Trophoblast cell (in vitro differentiated cells and primary cell): ENCODE measurements around the gene PGAP2.

Experiments used
- DNase-seq, 2 donors: peaks; one replicate each; pipeline ENCODE4 v3.0.0-alpha.2; 2016
- H2AFZ ChIP-seq: 2 replicates; pipeline ENCODE4 v1.6.1; 2013; ENCODE audit warnings: low read length, moderate library complexity, mild to moderate bottlenecking; ENCODE audit not compliant: insufficient read depth, poor library complexity
- H2AK5ac ChIP-seq: 2 replicates; pipeline ENCODE4 v1.6.1; 2013; ENCODE audit warnings: mild to moderate bottlenecking, low read length
- H2BK120ac ChIP-seq: 2 replicates; pipeline ENCODE4 v1.6.1; 2013; ENCODE audit warnings: low read length, mild to moderate bottlenecking, moderate library complexity; ENCODE audit not compliant: insufficient read depth, poor library complexity
- H2BK12ac ChIP-seq: 2 replicates; pipeline ENCODE4 v1.6.1; 2013; ENCODE audit warnings: mild to moderate bottlenecking, low read length, moderate library complexity
- H2BK5ac ChIP-seq: 2 replicates; pipeline ENCODE4 v1.6.1; 2013; ENCODE audit warnings: low read length, low read depth, moderate library complexity, mild to moderate bottlenecking; ENCODE audit not compliant: poor library complexity
- H3K14ac ChIP-seq: 2 replicates; pipeline ENCODE4 v1.6.1; 2013; ENCODE audit warnings: mild to moderate bottlenecking, low read length
- H3K18ac ChIP-seq: 2 replicates; pipeline ENCODE4 v1.6.1; 2013; ENCODE audit warnings: mild to moderate bottlenecking, low read length
- H3K23ac ChIP-seq: 2 replicates; pipeline ENCODE4 v1.6.1; 2013; ENCODE audit warnings: low read length
- H3K27ac ChIP-seq: 2 replicates; pipeline ENCODE4 v1.5.1; 2013; ENCODE audit warnings: low read depth, mild to moderate bottlenecking, inconsistent platforms, low read length, moderate library complexity
- H3K27me3 ChIP-seq: 2 replicates; pipeline ENCODE4 v1.6.1; 2013; ENCODE audit warnings: inconsistent platforms, mild to moderate bottlenecking, low read length, moderate library complexity; ENCODE audit not compliant: insufficient read depth
- H3K36me3 ChIP-seq, 2 experiments: 1 replicate in 1 of 2; 2 replicates in 1 of 2; pipeline ENCODE4 v1.6.1; 2013; ENCODE audit warnings: low read length in 2 of 2, mild to moderate bottlenecking in 2 of 2, moderate library complexity in 1 of 2; ENCODE audit not compliant: insufficient read depth in 2 of 2, control insufficient read depth in 1 of 2
- H3K4ac ChIP-seq: 2 replicates; pipeline ENCODE4 v1.6.1; 2013; ENCODE audit warnings: low read depth, mild to moderate bottlenecking, low read length, moderate library complexity
- H3K4me1 ChIP-seq, 2 experiments: 1 replicate in 1 of 2; 2 replicates in 1 of 2; pipeline ENCODE4 v1.6.1; 2013; ENCODE audit warnings: low read length in 2 of 2, mild to moderate bottlenecking in 2 of 2, moderate library complexity in 1 of 2; ENCODE audit not compliant: insufficient read depth in 2 of 2, control insufficient read depth in 1 of 2
- H3K4me2 ChIP-seq: 2 replicates; pipeline ENCODE4 v1.6.1; 2013; ENCODE audit warnings: inconsistent platforms, mild to moderate bottlenecking, low read length, moderate library complexity
- H3K4me3 ChIP-seq: 2 replicates; pipeline ENCODE4 v1.5.1; 2013; ENCODE audit warnings: mild to moderate bottlenecking, low read depth, low read length, inconsistent platforms
- H3K79me1 ChIP-seq: one replicate; pipeline ENCODE4 v1.6.1; 2013; ENCODE audit warnings: low read length
- H3K79me2 ChIP-seq: 2 replicates; pipeline ENCODE4 v1.6.1; 2013; ENCODE audit warnings: low read length, mild to moderate bottlenecking; ENCODE audit not compliant: control insufficient read depth, insufficient read depth, poor library complexity
- H3K9ac ChIP-seq: 2 replicates; pipeline ENCODE4 v1.6.1; 2013; ENCODE audit warnings: mild to moderate bottlenecking, low read length
- H3K9me3 ChIP-seq: 2 replicates; pipeline ENCODE4 v1.6.1; 2013; ENCODE audit warnings: low read depth, mild to moderate bottlenecking, control low read depth, inconsistent platforms, low read length; ENCODE audit not compliant: insufficient read depth
- H4K12ac ChIP-seq: 2 replicates; pipeline ENCODE4 v1.6.1; 2013; ENCODE audit warnings: low read depth, mild to moderate bottlenecking, low read length, moderate library complexity
- H4K8ac ChIP-seq: 2 replicates; pipeline ENCODE4 v1.6.1; 2013; ENCODE audit warnings: low read depth, mild to moderate bottlenecking, low read length, moderate library complexity
- H4K91ac ChIP-seq: one replicate; pipeline ENCODE4 v1.6.1; 2013; ENCODE audit warnings: low read depth, mild to moderate bottlenecking, low read length, moderate library complexity
- WGBS: extraction: QIAGEN DNeasy Blood & Tissue Kit; methylation state at CpG from one replicate; pipeline ENCODE4 v1.1.7; 2013; ENCODE audit warnings: missing lambda C conversion rate; ENCODE audit not compliant: insufficient read length, insufficient coverage; ENCODE audit errors: extremely low coverage; 5-methylcytosine and 5-hydroxymethylcytosine counted together

The PGAP2 gene

GRCh38 chr11:3840870-3841425, 32.6 kb downstream of the PGAP2 start, which contains the start of gene RHOG:
TSS of gene RHOG (minus strand) at chr11:3840959. CDS start at chr11:3828138, 12,821 bp downstream.
- Histone ChIP-seq H3K79me1 (peaks cover 9% of the 10 kb centered on the region), H4K91ac (peak within 1 kb of the TSS; percentile 77), H3K23ac (no peak within 1 kb of the TSS), H3K4me3 (peak within 1 kb of the TSS; percentile 82), H3K79me2 (peaks cover 10% of the 10 kb centered on the region), H3K9ac (peak within 1 kb of the TSS; percentile 88), H2BK12ac (no peak within 1 kb of the TSS), H3K14ac (peak within 1 kb of the TSS; percentile 59), H3K4ac (peak within 1 kb of the TSS; percentile 61), H3K9me3 (no peaks in the 10 kb centered on the region), H3K27ac (peak within 1 kb of the TSS; percentile 73), H4K12ac (peak within 1 kb of the TSS; percentile 89), H2AFZ (peak within 1 kb of the TSS; percentile 74), H2BK5ac (peak within 1 kb of the TSS; percentile 83), H2AK5ac (peak within 1 kb of the TSS; percentile 15), H3K36me3 (no peaks in the 10 kb centered on the region), H3K4me2 (peak within 1 kb of the TSS; percentile 91), H2BK120ac (peak within 1 kb of the TSS; percentile 74), H3K27me3 (no peaks in the 10 kb centered on the region), H3K18ac (peak within 1 kb of the TSS; percentile 88), H3K4me1 (peaks cover 11 to 19% of the 10 kb centered on the region in 2 experiments), H4K8ac (peak within 1 kb of the TSS; percentile 86)
- peak; percentile 69 to 74 for DNase-seq
- WGBS = no CpG with 5 or more reads among the region's 42 CpGs

DNA sequence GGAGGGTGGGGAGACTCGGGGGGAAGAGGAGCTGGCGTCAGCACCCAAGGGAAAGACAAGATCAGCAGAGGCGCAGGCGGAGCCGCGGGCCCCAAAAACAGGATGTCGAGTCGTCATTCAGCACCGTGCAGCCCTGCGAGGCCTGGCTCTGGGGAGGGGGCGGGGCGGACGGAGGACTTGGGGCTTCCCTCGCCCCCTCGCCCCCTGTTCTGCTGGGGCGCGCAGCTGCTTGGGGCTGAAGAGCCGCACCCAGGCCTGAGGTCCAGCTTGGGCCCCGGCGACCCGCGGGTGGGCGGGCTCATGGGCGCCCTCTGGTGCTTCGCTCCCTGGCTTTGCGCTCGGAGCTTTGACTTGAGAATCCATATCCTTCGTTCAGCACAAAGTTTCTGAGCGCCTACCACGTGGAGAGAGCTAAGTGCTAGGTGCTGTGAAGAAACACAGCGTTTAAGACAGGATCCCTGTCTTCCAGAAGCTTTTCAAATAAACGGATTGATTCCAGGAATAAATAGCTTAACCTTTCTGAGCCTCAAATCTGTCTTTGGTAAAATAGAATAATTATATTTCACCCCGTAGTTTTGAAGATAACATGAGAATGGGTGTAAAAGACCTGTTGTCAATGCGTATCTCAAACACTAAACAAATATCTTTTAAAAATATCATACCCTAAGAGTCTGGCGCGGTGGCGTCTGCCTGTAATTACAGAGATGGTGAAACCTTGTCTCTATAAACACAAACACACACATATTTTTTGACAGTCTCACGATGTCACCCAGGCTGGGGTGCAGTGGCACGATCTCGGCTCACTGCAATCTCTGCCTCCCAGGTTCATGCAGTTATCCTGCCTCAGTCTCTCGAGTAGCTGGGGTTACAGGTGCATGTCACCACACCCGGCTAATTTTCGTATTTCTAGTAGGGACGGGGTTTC, 33.3 kb downstream of the PGAP2 start:
- Histone ChIP-seq H2AFZ (peak overlapping the region; percentile 74), H3K36me3 (no peaks in the 10 kb centered on the region), H2AK5ac (no peak overlapping the region), H3K14ac (peak overlapping the region; percentile 59), H3K79me1 (peaks cover 9% of the 10 kb centered on the region), H2BK120ac (peak overlapping the region; percentile 74), H3K27me3 (no peaks in the 10 kb centered on the region), H3K9me3 (no peaks in the 10 kb centered on the region), H2BK5ac (peak overlapping the region; percentile 83), H3K4me1 (peaks cover 11 to 19% of the 10 kb centered on the region in 2 experiments), H4K8ac (peak overlapping the region; percentile 86), H3K27ac (peak overlapping the region; percentile 73), H3K4ac (peak overlapping the region; percentile 61), H3K18ac (peak overlapping the region; percentile 88), H4K91ac (peak overlapping the region; percentile 77), H3K4me2 (peak overlapping the region; percentile 91), H3K79me2 (peaks cover 10% of the 10 kb centered on the region), H3K4me3 (peak overlapping the region; percentile 79), H3K23ac (no peak overlapping the region), H4K12ac (peak overlapping the region; percentile 89), H3K9ac (peak overlapping the region; percentile 71), H2BK12ac (no peak overlapping the region)
- DNase-seq = peak; percentile 87 to 94
- WGBS = no CpG with 5 or more reads among the region's 44 CpGs

GRCh38 chr11:3843326-3843725, 35.0 kb downstream of the PGAP2 start:
- no peaks in the 10 kb centered on the region for H3K27me3 ChIP-seq
- peaks cover 4 to 9% of the 10 kb centered on the region in 2 experiments for H3K4me1 ChIP-seq
- no peaks in the 10 kb centered on the region for H3K9me3 ChIP-seq
- no peak overlapping the region for H4K8ac ChIP-seq
- no peak overlapping the region for H4K12ac ChIP-seq
- peaks cover 9% of the 10 kb centered on the region for H3K79me1 ChIP-seq
- H4K91ac ChIP-seq = no peak overlapping the region
- H3K79me2 ChIP-seq = peaks cover 8% of the 10 kb centered on the region
- H3K14ac ChIP-seq = no peak overlapping the region
- no peak overlapping the region for H2BK5ac ChIP-seq
- no peak overlapping the region for H3K4me3 ChIP-seq
- H2AK5ac ChIP-seq = no peak overlapping the region
- no CpG with 5 or more reads among the region's 3 CpGs for WGBS
- no peak overlapping the region for H3K18ac ChIP-seq
- no peaks in the 10 kb centered on the region for H3K36me3 ChIP-seq
- no peak overlapping the region for H3K9ac ChIP-seq
- no peak overlapping the region for H3K4ac ChIP-seq
- H2BK120ac ChIP-seq = no peak overlapping the region
- no peak overlapping the region for H3K23ac ChIP-seq
- H3K27ac ChIP-seq = no peak overlapping the region
- no peak overlapping the region for H2BK12ac ChIP-seq
- H2AFZ ChIP-seq = no peak overlapping the region
- no peak overlapping the region for H3K4me2 ChIP-seq
- no peak for DNase-seq

GRCh38 chr11:3845246-3845645, 36.9 kb downstream of the PGAP2 start:
- Histone ChIP-seq H3K27ac (no peak overlapping the region), H3K79me1 (peaks cover 9% of the 10 kb centered on the region), H4K12ac (no peak overlapping the region), H3K36me3 (no peaks in the 10 kb centered on the region), H2AK5ac (no peak overlapping the region), H2AFZ (no peak overlapping the region), H3K23ac (no peak overlapping the region), H2BK12ac (no peak overlapping the region), H3K27me3 (no peaks in the 10 kb centered on the region), H3K4me2 (no peak overlapping the region), H3K9ac (no peak overlapping the region), H3K4me3 (no peak overlapping the region), H4K8ac (no peak overlapping the region), H3K79me2 (peaks cover 7% of the 10 kb centered on the region), H2BK120ac (no peak overlapping the region), H3K4me1 (no peaks in the 10 kb centered on the region), H3K4ac (no peak overlapping the region), H2BK5ac (no peak overlapping the region), H3K14ac (no peak overlapping the region), H3K18ac (no peak overlapping the region), H4K91ac (no peak overlapping the region), H3K9me3 (no peaks in the 10 kb centered on the region)
- DNase-seq = no peak
- no CpG with 5 or more reads among the region's 1 CpG for WGBS
